Measurements from ENCODE around the gene ANKRD23. TPM values are rescaled to one million over a fixed set of nuclear protein-coding genes. Genes with fewer than 3 reads are reported as not detected.

The ANKRD23 gene
- total and polyA plus RNA-seq, 8 donors, result 3.0 to 10.5 (median 5.7) TPM

DNA sequence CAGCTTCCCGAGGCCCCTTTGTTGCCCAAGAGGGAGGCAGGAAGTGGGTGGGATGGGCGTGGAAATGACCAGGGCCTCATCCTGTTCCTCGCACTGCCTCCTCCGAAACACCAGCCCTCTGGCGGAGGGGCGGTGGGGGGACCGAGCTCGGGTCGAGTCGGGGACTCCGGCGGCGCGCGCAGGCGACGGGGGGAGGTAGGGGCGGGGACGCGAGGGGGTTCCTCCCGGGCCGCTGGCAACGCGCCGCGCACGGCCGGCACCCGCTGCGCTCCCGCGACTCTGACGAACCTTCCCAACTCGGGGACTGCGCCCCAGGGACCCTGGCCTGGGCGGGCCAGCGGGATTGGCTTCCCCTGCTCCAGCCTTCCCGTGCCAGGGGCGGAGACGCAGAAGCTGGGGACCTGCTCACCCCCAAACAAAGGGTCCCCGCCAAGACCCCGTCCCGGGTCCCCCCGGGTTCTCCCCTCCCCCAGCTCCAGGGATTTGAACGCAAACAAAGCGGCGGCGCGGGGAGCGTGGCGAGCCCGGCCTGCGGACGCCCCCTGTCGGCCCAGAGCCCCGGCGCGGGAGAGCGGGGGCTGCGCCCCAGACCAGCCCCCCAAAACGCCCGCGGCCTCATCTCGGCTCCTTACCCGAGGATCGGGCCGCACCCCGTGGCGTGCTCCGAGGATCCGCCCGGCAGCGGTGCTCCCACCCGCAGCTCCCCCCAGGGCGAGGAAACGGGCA lies 24.9 kb upstream of the ANKRD23 start:
- intact Hi-C loops (cut with DNase I), result no loop called here
- peak; percentile 70 for ATAC-seq
- DNase-seq, result peak; percentile 86 to 97 (median 90)
- Histone ChIP-seq H3K4me1 (peaks cover 19 to 68% of the 10 kb centered on the region in 2 donors), H3K36me3 (peaks cover 0 to 22% of the 10 kb centered on the region in 2 donors), H3K27ac (peak overlapping the region; percentile 89 to 95), H3K4me3 (peak overlapping the region; percentile 88 to 96), H3K27me3 (peaks cover 0 to 77% of the 10 kb centered on the region in 2 donors), H3K9me3 (no peaks in the 10 kb centered on the region)
- TF ChIP-seq, protein P1, sequence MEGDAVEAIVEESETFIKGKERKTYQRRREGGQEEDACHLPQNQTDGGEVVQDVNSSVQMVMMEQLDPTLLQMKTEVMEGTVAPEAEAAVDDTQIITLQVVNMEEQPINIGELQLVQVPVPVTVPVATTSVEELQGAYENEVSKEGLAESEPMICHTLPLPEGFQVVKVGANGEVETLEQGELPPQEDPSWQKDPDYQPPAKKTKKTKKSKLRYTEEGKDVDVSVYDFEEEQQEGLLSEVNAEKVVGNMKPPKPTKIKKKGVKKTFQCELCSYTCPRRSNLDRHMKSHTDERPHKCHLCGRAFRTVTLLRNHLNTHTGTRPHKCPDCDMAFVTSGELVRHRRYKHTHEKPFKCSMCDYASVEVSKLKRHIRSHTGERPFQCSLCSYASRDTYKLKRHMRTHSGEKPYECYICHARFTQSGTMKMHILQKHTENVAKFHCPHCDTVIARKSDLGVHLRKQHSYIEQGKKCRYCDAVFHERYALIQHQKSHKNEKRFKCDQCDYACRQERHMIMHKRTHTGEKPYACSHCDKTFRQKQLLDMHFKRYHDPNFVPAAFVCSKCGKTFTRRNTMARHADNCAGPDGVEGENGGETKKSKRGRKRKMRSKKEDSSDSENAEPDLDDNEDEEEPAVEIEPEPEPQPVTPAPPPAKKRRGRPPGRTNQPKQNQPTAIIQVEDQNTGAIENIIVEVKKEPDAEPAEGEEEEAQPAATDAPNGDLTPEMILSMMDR (IDR thresholded peaks at IDR 0.05), result peak; percentile 44 to 52

DNA sequence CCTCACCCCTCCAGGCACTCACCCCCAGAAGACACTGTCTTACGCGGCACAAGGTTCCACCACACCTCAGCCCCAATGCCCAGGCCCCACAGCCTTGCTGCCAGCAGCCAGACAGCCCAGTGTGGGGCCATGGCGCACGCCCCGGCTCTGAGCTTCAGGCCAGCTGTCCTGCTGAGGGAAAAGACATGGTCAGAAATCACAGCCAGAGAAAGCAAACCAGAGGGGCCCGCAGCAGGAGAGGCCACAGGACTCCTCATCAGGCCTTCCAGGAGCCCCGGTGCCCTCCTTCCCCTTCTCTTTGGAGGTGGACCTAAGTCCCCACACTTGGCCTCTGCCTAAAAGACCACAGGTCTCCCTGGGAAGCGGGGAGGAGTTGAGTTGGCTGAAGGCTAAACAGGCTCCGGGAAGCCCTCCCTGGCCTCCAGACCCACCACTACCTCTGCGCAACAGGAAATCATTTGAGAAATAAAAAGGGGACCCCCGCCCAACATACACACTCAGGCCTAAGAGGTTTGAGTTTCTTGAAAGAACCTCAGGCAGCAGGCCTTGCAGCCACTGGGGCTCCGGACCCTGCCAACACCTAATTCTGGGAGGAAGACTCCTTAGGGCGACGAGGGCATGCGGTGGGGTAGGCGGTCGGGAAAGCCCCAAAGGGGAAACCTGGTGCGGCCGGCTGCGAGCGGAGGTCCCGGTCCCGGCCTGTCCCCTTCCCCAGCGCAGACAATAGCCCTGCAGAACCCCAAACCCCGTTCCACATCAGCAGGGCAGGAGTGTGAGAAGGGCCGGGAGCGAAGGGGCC lies 24.1 kb upstream of the ANKRD23 start:
- intact Hi-C loops (cut with DNase I), result no loop called here
- peaks cover 19 to 68% of the 10 kb centered on the region in 2 donors for H3K4me1 ChIP-seq
- peaks cover 0 to 29% of the 10 kb centered on the region in 2 donors for H3K36me3 ChIP-seq
- peak overlapping the region; percentile 88 to 96 for H3K4me3 ChIP-seq
- H3K27ac ChIP-seq, result peak overlapping the region; percentile 89 to 95
- TF ChIP-seq, protein P1 (IDR thresholded peaks at IDR 0.05), result no peak
- peaks cover 0 to 69% of the 10 kb centered on the region in 2 donors for H3K27me3 ChIP-seq
- DNase-seq (no peak), ATAC-seq (no peak)
- no peaks in the 10 kb centered on the region for H3K9me3 ChIP-seq

DNA sequence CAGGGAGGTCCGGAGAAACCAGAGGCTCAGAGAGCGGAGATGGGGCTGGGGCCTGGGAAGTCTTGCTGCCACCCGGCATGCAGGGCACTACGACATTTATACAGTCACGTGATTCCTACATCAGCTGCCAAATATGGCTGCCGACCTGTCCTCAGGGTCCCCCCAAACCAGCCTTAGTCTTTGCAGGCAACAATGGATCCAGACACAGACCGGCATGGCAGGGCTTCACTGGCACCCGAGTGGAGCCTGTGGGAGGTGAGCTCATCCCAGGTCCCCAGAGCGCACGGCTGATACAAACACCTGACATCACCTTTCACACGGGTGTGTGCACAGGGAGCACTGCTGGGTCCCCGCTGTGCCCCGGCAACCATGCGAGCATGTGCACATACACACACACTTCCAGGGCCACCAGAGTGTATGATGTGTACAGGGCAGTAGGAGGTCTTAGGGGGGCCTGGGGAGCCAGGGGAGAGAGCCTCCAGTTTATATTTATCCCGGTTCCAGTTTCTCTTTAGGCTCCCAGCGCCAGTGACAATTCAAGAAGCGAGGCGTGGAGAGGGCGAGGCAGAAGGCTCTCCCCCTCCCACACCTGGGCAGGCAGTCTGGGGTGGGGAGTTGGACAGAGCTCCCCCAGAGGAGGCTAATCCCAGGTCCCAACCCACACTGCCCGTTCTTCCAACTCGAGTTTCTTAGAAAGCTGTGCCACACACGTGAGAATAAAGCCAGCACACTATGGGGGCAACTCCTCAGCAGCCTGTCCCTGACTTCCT lies 23.4 kb upstream of the ANKRD23 start:
- DNase-seq, result no peak
- intact Hi-C loops (cut with DNase I), result no loop called here
- H3K27me3 ChIP-seq, result peaks cover 0 to 61% of the 10 kb centered on the region in 2 donors
- H3K27ac ChIP-seq, result peak overlapping the region; percentile 89 to 95
- peaks cover 0 to 34% of the 10 kb centered on the region in 2 donors for H3K36me3 ChIP-seq
- no peak for ATAC-seq
- no peaks in the 10 kb centered on the region for H3K9me3 ChIP-seq
- peaks cover 19 to 69% of the 10 kb centered on the region in 2 donors for H3K4me1 ChIP-seq
- TF ChIP-seq, protein P1 (IDR thresholded peaks at IDR 0.05), result no peak
- H3K4me3 ChIP-seq, result peak overlapping the region; percentile 88 to 96

DNA sequence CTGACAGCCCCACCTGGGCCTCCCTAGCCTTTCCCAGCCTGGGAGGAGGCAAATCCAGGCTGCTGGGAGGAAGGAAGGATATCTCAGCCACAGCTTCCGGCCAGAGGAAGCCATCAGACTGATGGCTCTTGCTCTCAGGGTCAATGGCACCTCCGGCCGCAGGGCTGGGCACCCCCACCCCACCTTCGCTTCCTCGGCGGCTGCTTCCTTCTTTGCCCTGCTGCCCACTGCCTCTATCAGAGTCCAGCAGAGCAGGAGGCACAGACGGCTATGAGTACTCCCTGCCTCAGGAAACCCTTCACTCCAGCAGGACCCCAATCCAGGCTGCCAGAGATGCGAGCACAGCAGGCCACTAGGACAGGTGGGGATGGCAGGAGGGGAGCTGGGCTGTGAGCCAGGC lies 22.8 kb upstream of the ANKRD23 start:
- H3K9me3 ChIP-seq, result no peaks in the 10 kb centered on the region
- DNase-seq, result no peak
- H3K36me3 ChIP-seq, result peaks cover 0 to 40% of the 10 kb centered on the region in 2 donors
- peaks cover 0 to 55% of the 10 kb centered on the region in 2 donors for H3K27me3 ChIP-seq
- no peak for ATAC-seq
- TF ChIP-seq, protein P1 (IDR thresholded peaks at IDR 0.05), result no peak
- peaks cover 19 to 75% of the 10 kb centered on the region in 2 donors for H3K4me1 ChIP-seq
- intact Hi-C loops (cut with DNase I), result no loop called here
- H3K4me3 ChIP-seq, result peak overlapping the region in 1 of 2 donors; percentile 88
- H3K27ac ChIP-seq, result peak overlapping the region in 1 of 2 donors; percentile 89
